K562 (cell line): ENCODE results near the gene SLMAP. TPM values are rescaled to one million over a fixed set of nuclear protein-coding genes. Genes with fewer than 3 reads are reported as not detected.
A peak's percentile ranks its signal among the peaks of the same experiment; 100 is the strongest.

Experiments
- CHD4 ChIP-seq: fragments of 200-600 bp; sonication (generic); IDR thresholded peaks from 3 replicates; pipeline ENCODE4 v1.6.1; 2012; ENCODE audit warnings: low read depth, mild to moderate bottlenecking, mixed read lengths, low read length, inconsistent platforms; ENCODE audit not compliant: insufficient read depth, insufficient replicate concordance, poor library complexity, severe bottlenecking
- DACH1 ChIP-seq: fragments of 450-650 bp; IDR thresholded peaks from 2 replicates; pipeline ENCODE4 v1.6.1; 2018; ENCODE audit not compliant: partially characterized antibody
- FOXK1 ChIP-seq: sonication (generic); formaldehyde crosslinking; IDR thresholded peaks from 2 replicates; pipeline ENCODE4 v1.8.0; 2022; ENCODE audit warnings: missing genetic modification reagents, mild to moderate bottlenecking, borderline replicate concordance
- GTF2F1 ChIP-seq: IDR thresholded peaks from 2 replicates; pipeline ENCODE4 v1.6.1; 2011; ENCODE audit warnings: low read depth, low read length, improper control_type of control experiment
- KLF13 ChIP-seq: fragments of 450-650 bp; IDR thresholded peaks from 2 replicates; pipeline ENCODE4 v1.6.1; 2016; ENCODE audit warnings: missing genetic modification characterization, low read depth, mild to moderate bottlenecking, missing compliant biosample characterization, moderate library complexity, borderline replicate concordance
- LCOR ChIP-seq: sonication (generic); formaldehyde crosslinking; IDR thresholded peaks from 2 replicates; pipeline ENCODE4 v1.8.0; 2022; ENCODE audit warnings: mild to moderate bottlenecking, missing genetic modification reagents
- MLX ChIP-seq, 2 experiments: fragments of 450-650 bp in 1 of 2; sonication (generic) in 1 of 2; formaldehyde crosslinking; conservative IDR thresholded peaks; 2 replicates each; pipeline versions ENCODE4 v1.4.0 to v1.8.1; 2020 to 2022; ENCODE audit warnings: mild to moderate bottlenecking in 1 of 2, missing genetic modification reagents in 1 of 2
- NCOR1 ChIP-seq: fragments of 450-650 bp; IDR thresholded peaks from 2 replicates; pipeline ENCODE4 v1.6.1; 2016; ENCODE audit warnings: mild to moderate bottlenecking, moderate library complexity
- NFIX ChIP-seq: fragments of 250-450 bp; sonication (Bioruptor Pico); IDR thresholded peaks from 2 replicates; pipeline ENCODE4 v1.4.0; 2020; ENCODE audit warnings: low read depth, mild to moderate bottlenecking, moderate library complexity
- REST ChIP-seq, 2 experiments: fragments of 450-650 bp; formaldehyde crosslinking in 1 of 2; IDR thresholded peaks; 2 replicates each; pipeline versions ENCODE4 v1.4.0 to v1.6.1; 2014 to 2020; ENCODE audit warnings: mild to moderate bottlenecking in 2 of 2, borderline replicate concordance in 1 of 2, low read depth in 1 of 2
- SIX5 ChIP-seq, 2 experiments: IDR thresholded peaks; 2 replicates each; pipeline ENCODE4 v1.6.1; 2011; ENCODE audit warnings: low read length in 2 of 2, borderline replicate concordance in 1 of 2, low read depth in 1 of 2, mild to moderate bottlenecking in 1 of 2, moderate library complexity in 1 of 2; ENCODE audit not compliant: insufficient read depth in 1 of 2
- SP2 ChIP-seq: IDR thresholded peaks from 2 replicates; pipeline ENCODE4 v1.6.1; 2011; ENCODE audit warnings: mild to moderate bottlenecking, low read depth, low read length, moderate library complexity; ENCODE audit not compliant: poor library complexity, severe bottlenecking; ENCODE audit errors: extremely low read depth
- TARDBP ChIP-seq: fragments of 450-650 bp; IDR thresholded peaks from 2 replicates; pipeline ENCODE4 v1.6.1; 2016
- XRCC3 ChIP-seq: fragments of 450-650 bp; IDR thresholded peaks from 2 replicates; pipeline ENCODE4 v1.6.1; 2017; ENCODE audit warnings: mild to moderate bottlenecking, moderate library complexity
- ZBTB26 ChIP-seq: fragments of 450-650 bp; formaldehyde crosslinking; IDR thresholded peaks from 2 replicates; pipeline ENCODE4 v1.4.0; 2022; ENCODE audit warnings: missing genetic modification characterization
- ZNF655 ChIP-seq: fragments of 250-450 bp; sonication (Bioruptor Pico); IDR thresholded peaks from 2 replicates; pipeline ENCODE4 v1.5.0; 2021
- polyA plus RNA-seq, 8 experiments: library from polyadenylated mRNA; depleted of rRNA in 4 of 8; stranded (reverse) in 5 of 8; unstranded in 3 of 8; fragments of >200 nt; fragmentation: Nextera tagmentation in 2 of 8; fragmentation: Illumina TruSeq in 1 of 8; extraction: Ambion mirVana in 2 of 8; extraction: Trizol in 1 of 8; gene quantifications; 2 replicates each; pipeline versions ENCODE4 v1.2.1 to v1.2.3, GENCODE V29; 2011 to 2014; ENCODE audit warnings: inconsistent platforms in 1 of 8, missing spikeins in 1 of 8
- total RNA-seq, 7 experiments: library from RNA; depleted of rRNA in 6 of 7; stranded (reverse); fragments of >200 nt in 6 of 7; fragmentation: Illumina TruSeq in 2 of 7; extraction: Trizol in 2 of 7; gene quantifications; 2 replicates each; pipeline versions ENCODE4 v1.2.1 to v1.2.3, GENCODE V29; 2011 to 2021; ENCODE audit warnings: low replicate concordance in 1 of 7

Gene SLMAP
- total and polyA plus RNA-seq, 9 of the 15 experiments (the other 6 are each of a cell fraction or from before 2014, with no cell fraction given): 12.1 to 50.7 (median 28.3) TPM

- TF ChIP-seq SIX5 (IDR thresholded peaks at IDR 0.05; ENCODE audit: borderline replicate concordance in 1 of 2, insufficient read depth in 1 of 2, low read depth in 1 of 2, low read length in 2 of 2): no peak
- TF ChIP-seq MLX (CRISPR knock-in tag; conservative IDR thresholded peaks at IDR 0.05): no peak
- TF ChIP-seq REST (IDR thresholded peaks at IDR 0.05; ENCODE audit: borderline replicate concordance): peak; percentile 49; the same call in 1 of the 2 replicates
- no peak for TF ChIP-seq REST (CRISPR knock-in tag; IDR thresholded peaks at IDR 0.05; ENCODE audit: low read depth)
- no peak for TF ChIP-seq KLF13 (tag)
- no peak for TF ChIP-seq NFIX
- TF ChIP-seq CHD4: no peak
- no peak for TF ChIP-seq FOXK1
- no peak for TF ChIP-seq GTF2F1
- no peak for TF ChIP-seq SP2
- no peak for TF ChIP-seq ZNF655 (CRISPR knock-in tag)
- peak; percentile 15 for TF ChIP-seq DACH1
- TF ChIP-seq XRCC3: no peak
- TF ChIP-seq LCOR (CRISPR knock-in tag): no peak
- no peak for TF ChIP-seq TARDBP
- TF ChIP-seq ZBTB26: no peak
- no peak for TF ChIP-seq NCOR1
These were observed 205.8 kb downstream of the SLMAP start (continued) for GRCh38 chr3:57961828-57962447.
